PC-9 (cell line): Measurements from ENCODE around the gene ADPGK. TPM values are rescaled to one million over a fixed set of nuclear protein-coding genes. Genes with fewer than 3 reads are reported as not detected.
"Not testable (repeated sequence)": the region's sequence is repeated elsewhere in the genome, so short reads cannot be mapped to it uniquely, and the experiment has no call there.

Experiments
- BruUV-seq: library from RNA; stranded (reverse); fragments of 400-500 nt; replicated peaks from 2 replicates; lab custom pipeline; 2021; lab: Mats Ljungman, UMichigan
- CTCF ChIA-PET: fragments of 300-600 bp; sonication (Branson Sonifier 250); formaldehyde crosslinking; loops from one replicate; lab custom pipeline; 2022; ENCODE audit warnings: antibody characterized with exemption; lab: Charles Lee
- POLR2A ChIA-PET: fragments of 300-600 bp; sonication (Branson Sonifier 250); formaldehyde crosslinking; loops from one replicate; lab custom pipeline; 2022; ENCODE audit warnings: antibody characterized with exemption; ENCODE audit not compliant: unreplicated experiment; lab: Charles Lee
- DNase-seq, 2 experiments: peaks; one replicate each; pipeline versions ENCODE4 v3.0.0 to v3.0.0-alpha.2; 2015 to 2022; ENCODE audit warnings: mixed read lengths in 1 of 2
- H2AFZ ChIP-seq: fragments of 200-600 bp; sonication (generic); 2 replicates; pipeline ENCODE4 v1.8.1; 2017; ENCODE audit warnings: antibody characterized with exemption
- H3F3A ChIP-seq: fragments of 200-600 bp; sonication (generic); 2 replicates; pipeline ENCODE4 v1.8.1; 2017; ENCODE audit warnings: antibody characterized with exemption, mild to moderate bottlenecking, low read depth; ENCODE audit not compliant: insufficient read depth
- H3K27ac ChIP-seq: fragments of 200-600 bp; sonication (generic); 2 replicates; pipeline ENCODE4 v1.6.1; 2016; ENCODE audit warnings: mixed run types
- H3K27me3 ChIP-seq: fragments of 200-600 bp; sonication (generic); 2 replicates; pipeline ENCODE4 v1.6.1; 2016; ENCODE audit warnings: low read depth, mixed run types; ENCODE audit not compliant: insufficient read depth
- H3K36me3 ChIP-seq: fragments of 200-600 bp; sonication (generic); 2 replicates; pipeline ENCODE4 v1.6.1; 2016; ENCODE audit warnings: low read depth, mixed run types
- H3K4me1 ChIP-seq: fragments of 200-600 bp; sonication (generic); replicated peaks from 2 replicates; pipeline ENCODE4 v1.6.1; 2016; ENCODE audit warnings: mixed run types; ENCODE audit not compliant: insufficient read depth
- H3K4me2 ChIP-seq: fragments of 200-600 bp; sonication (generic); 2 replicates; pipeline ENCODE4 v1.6.1; 2017; ENCODE audit warnings: mixed run types
- H3K4me3 ChIP-seq: fragments of 200-600 bp; sonication (generic); 2 replicates; pipeline ENCODE4 v1.6.1; 2016; ENCODE audit warnings: mixed run types
- H3K79me2 ChIP-seq: fragments of 200-600 bp; sonication (generic); 2 replicates; pipeline ENCODE4 v1.6.1; 2017; ENCODE audit warnings: low read depth, mixed run types
- H3K9me2 ChIP-seq: fragments of 200-600 bp; sonication (generic); 2 replicates; pipeline ENCODE4 v1.8.1; 2017; ENCODE audit warnings: mild to moderate bottlenecking; ENCODE audit not compliant: insufficient read depth
- H3K9me3 ChIP-seq: fragments of 200-600 bp; sonication (generic); 2 replicates; pipeline ENCODE4 v1.8.1; 2016; ENCODE audit warnings: low read depth; ENCODE audit not compliant: insufficient read depth
- H4K20me1 ChIP-seq: fragments of 200-600 bp; sonication (generic); 2 replicates; pipeline ENCODE4 v1.8.1; 2017; ENCODE audit not compliant: insufficient read depth
- CTCF ChIP-seq: fragments of 200-600 bp; sonication (generic); conservative IDR thresholded peaks from 2 replicates; pipeline ENCODE4 v1.6.1; 2017; ENCODE audit warnings: mixed run types, antibody characterized with exemption, mild to moderate bottlenecking, moderate library complexity
- EZH2 ChIP-seq: fragments of 200-600 bp; sonication (generic); IDR thresholded peaks from 2 replicates; pipeline ENCODE4 v1.8.0; 2017; ENCODE audit warnings: antibody characterized with exemption, low read depth
- intact Hi-C: fragments of 100-400 bp; cut with micrococcal nuclease; formaldehyde crosslinking; loops from one replicate; pipeline ENCODE4 v1.10.0; 2022; ENCODE audit not compliant: unreplicated experiment
- total RNA-seq: library from RNA; stranded (reverse); gene quantifications from 2 replicates; pipeline ENCODE4 v1.2.3, GENCODE V29; 2021

Gene ADPGK
- total RNA-seq, 1 experiment from 2014 or later, result 40.3 TPM

GRCh38 chr15:72725446-72725845, 58.1 kb downstream of the ADPGK start:
- Histone ChIP-seq H3K9me2 (no peaks in the 10 kb centered on the region), H3K79me2 (no peaks in the 10 kb centered on the region), H3K27ac (no peak overlapping the region), H3K27me3 (no peaks in the 10 kb centered on the region), H2AFZ (no peak overlapping the region), H3K4me3 (no peak overlapping the region), H3K36me3 (no peaks in the 10 kb centered on the region), H3K4me2 (no peak overlapping the region), H3K4me1 (no peaks in the 10 kb centered on the region), H4K20me1 (no peaks in the 10 kb centered on the region), H3F3A (no peaks in the 10 kb centered on the region), H3K9me3 (no peaks in the 10 kb centered on the region)
- DNase-seq, result no peak
- TF ChIP-seq EZH2, result no peak
- TF ChIP-seq CTCF, result no peak
- intact Hi-C loops, result loop anchor here (10.0 kb wide), 1 partner anchor 509 kb away; no protein-coding TSS in a partner anchor
- ChIA-PET POLR2A (no interaction called here), CTCF (no interaction called here)
- no TSS peak for BruUV-seq

- Histone ChIP-seq H3K4me3 (no peak overlapping the region), H3K4me1 (no peaks in the 10 kb centered on the region), H3K36me3 (no peaks in the 10 kb centered on the region), H2AFZ (no peak overlapping the region), H3K9me2 (no peaks in the 10 kb centered on the region), H4K20me1 (no peaks in the 10 kb centered on the region), H3F3A (no peaks in the 10 kb centered on the region), H3K4me2 (no peak overlapping the region), H3K27ac (no peak overlapping the region), H3K9me3 (no peaks in the 10 kb centered on the region), H3K27me3 (no peaks in the 10 kb centered on the region), H3K79me2 (no peaks in the 10 kb centered on the region)
- ChIA-PET CTCF (no interaction called here), POLR2A (no interaction called here)
- TF ChIP-seq CTCF, result no peak
- TF ChIP-seq EZH2, result no peak
- no TSS peak for BruUV-seq
- DNase-seq, result no peak
- intact Hi-C loops, result loop anchor here (10.0 kb wide), 1 partner anchor 511 kb away; no protein-coding TSS in a partner anchor
These were observed 59.5 kb downstream of the ADPGK start for GRCh38 chr15:72724028-72724427.

GRCh38 chr15:72722071-72722696, 61.4 kb downstream of the ADPGK start:
- no peak overlapping the region for H3K4me2 ChIP-seq
- H3K9me3 ChIP-seq, result no peaks in the 10 kb centered on the region
- no peaks in the 10 kb centered on the region for H3K36me3 ChIP-seq
- no peaks in the 10 kb centered on the region for H3K79me2 ChIP-seq
- no peaks in the 10 kb centered on the region for H3K27me3 ChIP-seq
- TF ChIP-seq EZH2 (no peak), CTCF (peak; percentile 86)
- no peaks in the 10 kb centered on the region for H3K4me1 ChIP-seq
- intact Hi-C loops, result loop anchor here (1.0 to 10.0 kb wide), 2 partner anchors 359 to 513 kb away; no protein-coding TSS in a partner anchor
- H2AFZ ChIP-seq, result no peak overlapping the region
- no peaks in the 10 kb centered on the region for H3F3A ChIP-seq
- H3K4me3 ChIP-seq, result no peak overlapping the region
- H4K20me1 ChIP-seq, result no peaks in the 10 kb centered on the region
- DNase-seq, result peak; percentile 44 to 53
- ChIA-PET POLR2A (interaction anchor here (0.6 to 0.7 kb wide), 2 partner anchors 20 to 961 kb away, joined by 3 read pairs; no protein-coding TSS in a partner anchor), CTCF (interaction anchor here (0.7 to 1.3 kb wide), 6 partner anchors 13 to 764 kb away, joined by 3 to 9 read pairs (median 3); partner anchors contain the start of genes BBS4 and HIGD2B)
- no peak overlapping the region for H3K27ac ChIP-seq
- no TSS peak for BruUV-seq
- no peaks in the 10 kb centered on the region for H3K9me2 ChIP-seq

GRCh38 chr15:72708551-72709303, 74.8 kb downstream of the ADPGK start:
- H4K20me1 ChIP-seq, H2AFZ ChIP-seq, DNase-seq, CTCF ChIA-PET, H3K27ac ChIP-seq, H3K36me3 ChIP-seq, H3K9me2 ChIP-seq, POLR2A ChIA-PET, H3F3A ChIP-seq, H3K9me3 ChIP-seq, H3K4me1 ChIP-seq, H3K4me3 ChIP-seq, BruUV-seq, H3K79me2 ChIP-seq, H3K27me3 ChIP-seq, intact Hi-C loops, H3K4me2 ChIP-seq: not testable (repeated sequence)
